K562 (cell line): Measurements from ENCODE around the gene CPNE9. TPM values are rescaled to one million over a fixed set of nuclear protein-coding genes. Genes with fewer than 3 reads are reported as not detected.

Source experiments
- ATAC-seq: fragments of 200-7000 bp; cut with Tn5 transposase; 3 replicates; pipeline ENCODE4 v1.9.1; 2020; ENCODE audit warnings: moderate library complexity
- BruUV-seq: library from RNA; stranded (reverse); fragments of 400-500 nt; replicated peaks from 2 replicates; lab custom pipeline; 2021; lab: Mats Ljungman, UMichigan
- CTCF ChIA-PET: fragments of 300-600 bp; formaldehyde crosslinking; extraction: SDS; loops from one replicate; lab custom pipeline; 2021; ENCODE audit warnings: low intra/inter-chr PET ratio; lab: Yijun Ruan, JAX
- POLR2A ChIA-PET: fragments of 300-600, 350-650 bp; sonication (Branson Sonifier 250); formaldehyde crosslinking; extraction: SDS; loops from one replicate; lab custom pipeline; 2021; ENCODE audit warnings: antibody characterized with exemption, inconsistent platforms; lab: Yijun Ruan, JAX
- DNase-seq, 4 experiments: peaks; one replicate each; pipeline versions ENCODE4 v3.0.0 to v3.0.0-alpha.2; 2011 to 2018; ENCODE audit warnings: low spot score in 3 of 4, mixed read lengths in 3 of 4; ENCODE audit errors: extremely low read depth in 1 of 4
- FAIRE-seq: peaks from 2 replicates; lab custom pipeline; 2011; peaks lifted over from hg19 to GRCh38; lab: Jason Lieb, UNC
- H2AFZ ChIP-seq: 2 replicates; pipeline ENCODE4 v1.6.0; 2011; ENCODE audit warnings: low read depth, low read length, control low read depth, inconsistent platforms
- H3K27ac ChIP-seq: fragments of 200-600 bp; 3 replicates; pipeline ENCODE4 v1.8.0; 2011; ENCODE audit warnings: low read depth, mild to moderate bottlenecking, control low read depth, inconsistent platforms, low read length, moderate library complexity, mixed read lengths; ENCODE audit errors: extremely low read depth
- H3K27me3 ChIP-seq, 2 experiments: fragments of 300-600 bp in 1 of 2; 2 replicates in 1 of 2; 3 replicates in 1 of 2; pipeline versions ENCODE4 v1.6.0 to v1.8.0; 2011; ENCODE audit warnings: inconsistent platforms in 2 of 2, low read length in 2 of 2, mild to moderate bottlenecking in 1 of 2, mixed read lengths in 1 of 2, moderate library complexity in 1 of 2; ENCODE audit not compliant: control insufficient read depth in 2 of 2, insufficient read depth in 2 of 2
- H3K36me3 ChIP-seq: fragments of 300-600 bp; 3 replicates; pipeline ENCODE4 v1.8.0; 2011; ENCODE audit warnings: mild to moderate bottlenecking, low read length, inconsistent platforms; ENCODE audit not compliant: control insufficient read depth, insufficient read depth
- H3K4me1 ChIP-seq, 2 experiments: fragments of 200-600 bp in 1 of 2; replicated peaks in 1 of 2; 2 replicates in 1 of 2; 3 replicates in 1 of 2; pipeline versions ENCODE4 v1.5.1 to v1.8.0; 2011; ENCODE audit warnings: inconsistent platforms in 2 of 2, low read length in 2 of 2, mild to moderate bottlenecking in 1 of 2, mixed read lengths in 1 of 2, moderate library complexity in 1 of 2; ENCODE audit not compliant: control insufficient read depth in 2 of 2, insufficient read depth in 2 of 2
- H3K4me2 ChIP-seq: 2 replicates; pipeline ENCODE4 v1.6.1; 2011; ENCODE audit warnings: low read length, control low read depth, inconsistent platforms, mixed read lengths; ENCODE audit not compliant: insufficient read depth
- H3K4me3 ChIP-seq: fragments of 200-600 bp; sonication (generic), shearing (Covaris generic); 2 replicates; pipeline ENCODE4 v1.5.1; 2016; ENCODE audit warnings: control low read depth, inconsistent platforms
- H3K79me2 ChIP-seq: fragments of 200-600 bp; 3 replicates; pipeline ENCODE4 v1.8.0; 2011; ENCODE audit warnings: low read length, inconsistent platforms; ENCODE audit not compliant: control insufficient read depth, insufficient read depth
- H3K9ac ChIP-seq, 2 experiments: 2 replicates each; pipeline versions ENCODE4 v1.6.0 to v1.6.1; 2011; ENCODE audit warnings: low read depth in 2 of 2, low read length in 2 of 2, control low read depth in 1 of 2, inconsistent platforms in 1 of 2, mild to moderate bottlenecking in 1 of 2, mixed read lengths in 1 of 2; ENCODE audit not compliant: insufficient read depth in 1 of 2
- H3K9me1 ChIP-seq: one replicate; pipeline ENCODE4 v1.6.0; 2011; ENCODE audit warnings: inconsistent platforms, mild to moderate bottlenecking, low read length, moderate library complexity; ENCODE audit not compliant: control insufficient read depth, insufficient read depth
- H3K9me3 ChIP-seq: replicated peaks from 2 replicates; pipeline ENCODE4 v1.5.1; 2011; ENCODE audit warnings: low read depth, low read length, inconsistent platforms; ENCODE audit not compliant: control insufficient read depth, insufficient read depth
- H4K20me1 ChIP-seq: replicated peaks from 2 replicates; pipeline ENCODE4 v1.6.1; 2011; ENCODE audit warnings: low read length, inconsistent platforms, mixed read lengths; ENCODE audit not compliant: control insufficient read depth, insufficient read depth
- TCFL5 ChIP-seq: fragments of 250-450 bp; sonication (Bioruptor Pico); conservative IDR thresholded peaks from 2 replicates; pipeline ENCODE4 v1.6.1; 2021; ENCODE audit warnings: mild to moderate bottlenecking, moderate library complexity, matching md5 sums
- ZBED1 ChIP-seq: IDR thresholded peaks from 2 replicates; pipeline ENCODE4 v1.6.1; 2014
- ZBTB26 ChIP-seq: fragments of 450-650 bp; formaldehyde crosslinking; IDR thresholded peaks from 2 replicates; pipeline ENCODE4 v1.4.0; 2022; ENCODE audit warnings: missing genetic modification characterization
- WGBS: fragments of 100-300 bp; shearing (Covaris generic); methylation state at CpG from one replicate; pipeline ENCODE4 v1.1.6; 2016; ENCODE audit warnings: low coverage, mixed read lengths; ENCODE audit not compliant: insufficient coverage; ENCODE audit errors: missing lambda C conversion rate; 5-methylcytosine and 5-hydroxymethylcytosine counted together
- in situ Hi-C: fragments of 300-500 bp; cut with MboI; formaldehyde crosslinking; loops from 4 replicates; pipeline ENCODE4 v1.15.0; 2018; ENCODE audit warnings: inconsistent platforms, mixed read lengths
- intact Hi-C: fragments of 100-400 bp; cut with micrococcal nuclease; formaldehyde crosslinking; loops from 2 replicates; pipeline ENCODE4 v1.14.2; 2022
- polyA plus RNA-seq, 8 experiments: library from polyadenylated mRNA; depleted of rRNA in 4 of 8; stranded (reverse) in 5 of 8; unstranded in 3 of 8; fragments of >200 nt; fragmentation: Nextera tagmentation in 2 of 8; fragmentation: Illumina TruSeq in 1 of 8; extraction: Ambion mirVana in 2 of 8; extraction: Trizol in 1 of 8; gene quantifications; 2 replicates each; pipeline versions ENCODE4 v1.2.1 to v1.2.3, GENCODE V29; 2011 to 2014; ENCODE audit warnings: inconsistent platforms in 1 of 8, missing spikeins in 1 of 8
- total RNA-seq, 7 experiments: library from RNA; depleted of rRNA in 6 of 7; stranded (reverse); fragments of >200 nt in 6 of 7; fragmentation: Illumina TruSeq in 2 of 7; extraction: Trizol in 2 of 7; gene quantifications; 2 replicates each; pipeline versions ENCODE4 v1.2.1 to v1.2.3, GENCODE V29; 2011 to 2021; ENCODE audit warnings: low replicate concordance in 1 of 7
- TF ChIP-seq, protein P1 (sequence below): sonication (generic); formaldehyde crosslinking; IDR thresholded peaks from 2 replicates; pipeline ENCODE4 v1.8.0; 2022; ENCODE audit warnings: mild to moderate bottlenecking, missing genetic modification reagents, borderline replicate concordance
- TF ChIP-seq, protein P2 (sequence below), 2 experiments: fragments of 450-650 bp in 1 of 2; sonication (generic) in 1 of 2; formaldehyde crosslinking; conservative IDR thresholded peaks; 2 replicates each; pipeline versions ENCODE4 v1.4.0 to v1.8.1; 2020 to 2022; ENCODE audit warnings: mild to moderate bottlenecking in 1 of 2, missing genetic modification reagents in 1 of 2

CPNE9 gene
- total and polyA plus RNA-seq, 9 of the 15 experiments (the other 6 are each of a cell fraction or from before 2014, with no cell fraction given): 0.22 to 0.56 (median 0.29) TPM; not detected in 3

- peak; percentile 6; the same call in 1 of the 3 replicates for ATAC-seq
- in situ Hi-C loops: no loop called here
- Histone ChIP-seq H3K79me2 (no peaks in the 10 kb centered on the region), H3K9me3 (no peaks in the 10 kb centered on the region), H3K27me3 (no peaks in the 10 kb centered on the region), H3K4me3 (no peak overlapping the region), H3K27ac (no peak overlapping the region), H3K4me2 (no peak overlapping the region), H2AFZ (no peak overlapping the region), H3K9me1 (peaks cover 3% of the 10 kb centered on the region), H4K20me1 (0 out of 2 replicates have a peak, but pooled peaks cover 5% of the 10 kb centered on the region), H3K36me3 (peaks cover 87% of the 10 kb centered on the region; the same call in 2 of the 3 replicates), H3K4me1 (peaks cover 20 to 26% of the 10 kb centered on the region in 2 experiments; a peak in 4 of 5 replicates)
- POLR2A ChIA-PET: interaction anchor here (1.0 to 2.3 kb wide), 5 partner anchors 9 to 45 kb away, joined by 3 to 12 read pairs (median 4); no protein-coding TSS in a partner anchor
- DNase-seq: no peak
- WGBS: 86% methylated on average over 2 of the region's 2 CpGs
- BruUV-seq: no TSS peak
- TF ChIP-seq ZBTB26 (CRISPR knock-in tag) (no peak), TCFL5 (CRISPR knock-in tag) (no peak), ZBED1 (no peak)
- TF ChIP-seq, protein P1, sequence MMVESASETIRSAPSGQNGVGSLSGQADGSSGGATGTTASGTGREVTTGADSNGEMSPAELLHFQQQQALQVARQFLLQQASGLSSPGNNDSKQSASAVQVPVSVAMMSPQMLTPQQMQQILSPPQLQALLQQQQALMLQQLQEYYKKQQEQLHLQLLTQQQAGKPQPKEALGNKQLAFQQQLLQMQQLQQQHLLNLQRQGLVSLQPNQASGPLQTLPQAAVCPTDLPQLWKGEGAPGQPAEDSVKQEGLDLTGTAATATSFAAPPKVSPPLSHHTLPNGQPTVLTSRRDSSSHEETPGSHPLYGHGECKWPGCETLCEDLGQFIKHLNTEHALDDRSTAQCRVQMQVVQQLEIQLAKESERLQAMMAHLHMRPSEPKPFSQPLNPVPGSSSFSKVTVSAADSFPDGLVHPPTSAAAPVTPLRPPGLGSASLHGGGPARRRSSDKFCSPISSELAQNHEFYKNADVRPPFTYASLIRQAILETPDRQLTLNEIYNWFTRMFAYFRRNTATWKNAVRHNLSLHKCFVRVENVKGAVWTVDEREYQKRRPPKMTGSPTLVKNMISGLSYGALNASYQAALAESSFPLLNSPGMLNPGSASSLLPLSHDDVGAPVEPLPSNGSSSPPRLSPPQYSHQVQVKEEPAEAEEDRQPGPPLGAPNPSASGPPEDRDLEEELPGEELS (CRISPR knock-in tag): no peak
- TF ChIP-seq, protein P2, sequence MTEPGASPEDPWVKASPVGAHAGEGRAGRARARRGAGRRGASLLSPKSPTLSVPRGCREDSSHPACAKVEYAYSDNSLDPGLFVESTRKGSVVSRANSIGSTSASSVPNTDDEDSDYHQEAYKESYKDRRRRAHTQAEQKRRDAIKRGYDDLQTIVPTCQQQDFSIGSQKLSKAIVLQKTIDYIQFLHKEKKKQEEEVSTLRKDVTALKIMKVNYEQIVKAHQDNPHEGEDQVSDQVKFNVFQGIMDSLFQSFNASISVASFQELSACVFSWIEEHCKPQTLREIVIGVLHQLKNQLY (CRISPR knock-in tag; conservative IDR thresholded peaks at IDR 0.05): no peak
- TF ChIP-seq, all 486 proteins: peak for 0
- peak overlapping the region in 1 of 2 experiments; percentile 81; a peak in 2 of 4 replicates for H3K9ac ChIP-seq
- FAIRE-seq: no peak
- intact Hi-C loops: no loop called here
- CTCF ChIA-PET: no interaction called here
Measured at GRCh38 chr3:9691636-9692035, 12.0 kb upstream of the CPNE9 start.
